CD1c-positive myeloid dendritic cell (primary cell): ENCODE results near the gene TOM1L2.

Source experiments
- DNase-seq: peaks from one replicate; pipeline ENCODE4 v3.0.0-alpha.2; 2016; ENCODE audit errors: extremely low spot score

Gene TOM1L2

DNA sequence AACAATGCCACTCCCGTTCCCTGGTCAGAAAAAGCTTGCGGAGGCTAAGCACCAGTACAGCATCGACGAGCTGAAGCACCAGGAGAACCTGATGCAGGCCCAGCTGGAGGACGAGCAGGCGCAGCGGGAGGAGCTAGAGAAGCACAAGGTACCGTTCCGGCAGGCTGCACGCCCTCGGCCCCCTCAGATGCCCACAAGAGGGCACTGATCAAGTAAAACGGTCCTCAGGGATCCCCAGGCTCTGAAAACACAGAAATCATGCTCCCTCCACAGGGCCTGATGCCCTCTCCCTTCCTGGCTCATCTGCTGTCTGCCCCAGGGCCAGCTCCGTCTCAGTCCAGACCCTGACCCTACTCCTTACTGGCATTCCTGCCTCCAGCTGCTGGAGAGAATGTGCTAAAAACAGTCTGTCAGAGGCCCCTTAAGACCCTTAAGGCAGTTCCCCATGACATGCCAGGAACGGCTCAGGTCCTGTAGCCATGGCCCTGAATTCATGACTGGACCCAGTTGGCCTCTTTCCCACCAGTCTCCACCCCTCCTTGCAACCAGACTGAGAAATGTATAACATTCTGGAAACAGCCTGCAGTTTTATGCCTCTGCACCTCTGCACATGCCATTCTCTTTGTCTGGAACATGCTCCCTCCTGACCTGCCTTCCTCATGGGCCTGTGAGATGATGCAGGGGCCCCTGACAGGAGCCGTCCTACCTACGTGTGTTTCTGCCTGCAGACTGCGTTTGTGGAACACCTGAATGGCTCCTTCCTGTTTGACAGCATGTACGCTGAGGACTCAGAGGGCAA is 22.3 kb upstream of the TOM1L2 start:
- no peak for DNase-seq

DNA sequence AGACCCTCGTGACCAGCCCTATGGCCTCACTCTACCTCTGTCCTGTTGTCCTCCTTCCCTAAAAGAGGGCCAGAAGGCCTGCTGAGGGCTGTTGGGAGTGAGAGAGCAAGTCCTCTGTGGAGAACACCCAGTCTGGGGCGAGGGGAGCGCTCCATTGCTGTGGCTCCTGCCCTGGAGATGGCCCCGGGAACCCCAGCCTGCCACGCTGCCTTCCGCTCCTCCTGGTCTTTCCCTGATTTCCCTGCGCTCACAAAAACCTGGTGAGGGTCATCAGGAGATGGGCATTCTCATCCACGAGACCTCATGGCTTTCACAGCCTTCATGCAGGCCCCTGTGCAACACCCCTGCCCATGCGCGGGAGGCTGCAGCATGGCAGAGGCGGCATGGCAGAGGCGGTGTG is 21.7 kb upstream of the TOM1L2 start:
- DNase-seq = no peak

DNA sequence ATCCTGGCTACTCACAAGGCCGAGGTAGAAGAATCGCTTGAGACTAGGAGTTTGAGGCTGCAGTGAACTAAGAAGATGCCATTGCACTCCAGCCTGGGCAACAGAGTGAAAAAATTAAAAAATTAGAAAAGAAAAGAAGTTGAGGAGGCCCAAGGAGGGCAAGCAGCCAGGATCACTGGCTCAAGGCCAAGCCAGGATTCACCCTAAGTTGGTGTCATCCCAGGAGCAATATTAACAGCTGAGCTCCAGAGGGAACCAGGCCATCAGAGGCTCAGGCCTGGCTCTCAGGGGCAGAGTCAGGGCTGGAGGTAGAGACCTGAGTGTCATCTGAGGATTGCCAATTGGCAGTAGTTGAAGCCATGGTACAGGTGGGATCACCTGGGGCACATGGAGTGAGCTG is 21.2 kb upstream of the TOM1L2 start:
- no peak for DNase-seq

DNA sequence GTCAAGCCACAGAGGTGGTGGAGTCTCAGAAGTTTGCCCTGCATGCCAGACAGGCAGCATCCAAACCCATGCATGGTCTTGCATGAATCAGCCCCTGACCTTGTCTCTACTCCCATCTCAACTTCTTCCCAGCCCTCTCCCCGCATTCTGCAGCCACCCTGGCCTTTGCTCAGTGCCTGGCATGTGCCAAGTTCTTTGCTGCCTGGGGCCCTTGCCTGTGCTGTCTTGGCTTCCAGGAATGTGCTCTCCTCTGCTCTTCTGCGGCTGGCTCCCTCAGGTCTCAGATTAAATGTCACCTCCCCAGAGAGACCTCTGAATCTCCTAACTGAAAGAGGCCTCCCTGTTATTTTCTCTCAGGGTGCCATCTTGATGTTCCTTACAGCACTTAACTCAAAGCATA is 18.1 kb upstream of the TOM1L2 start:
- no peak for DNase-seq

DNA sequence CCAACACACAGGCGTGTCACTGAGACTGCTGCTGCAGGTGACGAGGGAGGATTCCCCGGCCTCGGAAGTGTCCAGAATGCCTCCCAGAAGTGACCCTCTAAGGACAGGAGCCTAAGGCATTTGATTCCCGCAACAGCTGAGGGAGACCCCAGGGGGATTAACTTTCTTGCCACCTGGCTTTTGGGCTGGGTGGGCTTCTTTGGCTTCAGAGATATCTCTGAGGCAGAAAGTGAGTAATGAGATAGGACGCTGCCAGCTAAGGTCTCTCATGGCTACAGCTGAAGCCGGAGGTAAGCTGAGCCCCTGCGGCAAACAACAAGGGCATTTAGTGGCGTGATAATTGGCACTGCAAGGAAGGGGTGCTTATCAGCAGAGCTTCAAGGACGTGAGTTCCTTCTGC is 17.4 kb upstream of the TOM1L2 start:
- no peak for DNase-seq

DNA sequence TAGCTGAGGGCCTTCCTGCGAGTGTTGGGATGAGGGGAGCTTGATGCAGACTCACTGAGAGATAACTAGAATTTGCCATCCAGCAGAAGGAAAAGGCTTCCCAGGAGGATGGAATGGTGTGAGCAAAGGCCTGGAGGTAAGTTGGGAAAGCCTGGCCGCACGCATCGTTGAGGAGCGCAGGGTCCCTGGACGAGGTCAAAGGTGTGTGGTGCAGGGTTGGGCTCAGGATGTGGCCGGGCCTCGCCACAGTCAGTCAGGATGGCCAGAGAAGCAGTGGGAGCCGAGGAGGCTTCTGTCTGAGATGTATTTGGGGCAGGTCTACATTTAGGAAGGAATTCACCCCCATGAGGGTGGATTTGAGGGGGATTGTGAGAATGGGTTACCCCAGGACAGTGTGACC is 16.9 kb upstream of the TOM1L2 start:
- DNase-seq = no peak

DNA sequence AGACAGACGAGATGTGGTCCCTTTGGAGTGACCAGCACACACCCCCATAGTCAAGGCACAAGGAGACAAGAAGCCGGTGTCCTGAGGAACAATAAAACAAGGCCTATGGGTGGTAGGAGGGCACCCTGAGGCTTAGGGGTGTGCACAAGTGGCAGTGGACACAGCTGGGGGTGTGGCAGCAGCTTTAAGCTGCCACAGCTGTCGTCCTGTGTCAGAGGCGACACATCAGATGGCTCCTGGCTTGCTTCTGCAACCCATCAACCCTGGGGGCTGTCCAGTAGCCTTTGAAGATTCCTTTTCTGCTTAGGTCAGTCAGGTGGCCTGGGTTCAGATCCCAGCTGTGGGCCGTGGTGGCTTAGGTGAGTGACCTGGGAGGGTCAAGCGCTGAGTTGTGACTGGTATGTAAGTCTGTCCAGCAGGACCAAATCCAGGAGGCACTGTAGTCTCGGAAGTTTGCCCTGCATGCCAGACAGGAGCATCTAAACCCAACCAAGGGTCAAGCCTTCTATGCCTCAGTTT is 16.3 kb upstream of the TOM1L2 start:
- DNase-seq = no peak

DNA sequence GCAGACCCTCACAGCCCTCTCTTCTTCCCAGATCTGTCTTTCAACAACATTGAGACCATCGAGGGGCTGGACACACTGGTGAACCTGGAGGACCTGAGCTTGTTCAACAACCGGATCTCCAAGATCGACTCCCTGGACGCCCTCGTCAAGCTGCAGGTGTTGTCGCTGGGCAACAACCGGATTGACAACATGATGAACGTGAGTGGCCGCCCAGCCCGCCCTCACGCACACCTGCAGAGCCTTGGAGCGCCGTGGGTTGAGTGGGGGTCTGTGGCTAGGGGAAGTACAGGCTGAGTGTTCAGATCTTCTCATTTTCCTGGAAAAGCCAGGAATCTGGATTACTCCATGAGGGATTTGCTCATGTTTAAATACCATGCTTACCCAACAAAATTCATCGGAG is 15.7 kb upstream of the TOM1L2 start:
- no peak for DNase-seq

DNA sequence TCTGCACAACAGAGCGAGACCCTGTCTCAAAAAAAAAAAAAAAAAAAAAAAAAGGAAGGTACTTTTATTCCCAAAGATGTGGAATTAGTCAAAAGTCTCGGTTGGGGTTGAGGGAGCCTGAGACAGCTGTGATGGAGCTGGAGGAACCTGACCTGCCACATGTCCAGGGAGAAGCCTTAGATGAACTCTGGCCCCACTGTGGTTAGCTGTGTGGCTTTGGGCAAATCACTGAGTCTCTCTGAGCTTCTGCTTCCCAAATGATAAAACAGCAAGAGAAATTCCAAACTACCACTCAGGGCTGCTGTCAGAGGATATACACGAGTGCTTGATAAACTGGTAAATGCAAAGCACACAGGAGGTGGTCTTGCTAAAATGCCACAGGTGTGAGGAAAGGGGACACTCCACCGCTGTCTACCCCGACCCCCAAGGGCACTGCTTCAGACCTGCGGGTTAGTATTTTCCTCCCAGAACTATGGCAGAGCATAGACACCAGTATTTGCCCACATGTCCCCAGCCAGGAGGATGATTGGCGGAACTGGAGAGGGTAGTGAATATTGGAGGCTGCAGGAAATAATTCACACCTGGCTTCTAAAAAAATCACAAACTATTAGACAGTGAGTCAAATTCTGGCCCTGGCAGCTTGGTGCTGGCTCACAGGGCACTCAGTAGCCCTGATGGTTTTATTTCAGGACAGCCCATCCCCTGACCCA is 15.1 kb upstream of the TOM1L2 start:
- DNase-seq = no peak

DNA sequence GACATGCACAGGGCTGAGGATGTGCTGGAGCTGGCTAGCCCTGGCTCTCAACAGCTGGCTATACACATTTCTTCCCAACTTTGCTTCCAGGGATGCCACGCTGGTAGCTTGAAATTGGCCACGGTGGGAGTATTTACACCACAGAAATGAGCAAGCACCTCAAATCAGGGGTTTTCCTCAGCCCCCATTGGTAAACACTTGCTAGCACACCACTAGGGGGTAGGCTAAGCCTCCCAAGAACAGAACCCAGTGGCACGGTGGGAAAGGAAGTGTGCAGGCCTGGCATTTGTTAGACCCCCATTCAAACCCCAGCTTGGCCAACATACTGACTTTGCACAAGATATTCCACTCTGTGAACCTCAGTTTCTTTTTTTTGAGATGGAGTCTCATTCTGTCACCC is 13.4 kb upstream of the TOM1L2 start:
- no peak for DNase-seq

DNA sequence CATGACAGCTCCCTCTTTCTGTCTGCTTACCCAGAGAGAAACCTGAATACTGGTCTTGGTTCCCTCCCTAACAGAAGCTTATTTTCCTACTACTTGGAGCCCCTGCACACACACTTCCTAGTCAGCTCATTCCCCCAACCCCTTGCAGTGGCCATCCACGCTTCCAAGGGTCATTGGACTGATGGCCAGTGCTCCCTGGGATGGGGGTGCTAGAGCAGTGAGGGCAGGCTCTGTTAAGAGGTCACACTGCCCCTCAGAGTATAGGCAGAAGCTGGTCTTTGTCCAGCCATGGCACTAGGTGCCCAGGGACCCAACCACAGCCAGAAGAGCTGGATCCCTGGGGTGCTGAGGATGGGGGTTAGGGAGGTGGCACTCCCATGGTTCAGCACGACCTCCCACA is 13.0 kb upstream of the TOM1L2 start:
- DNase-seq = no peak

DNA sequence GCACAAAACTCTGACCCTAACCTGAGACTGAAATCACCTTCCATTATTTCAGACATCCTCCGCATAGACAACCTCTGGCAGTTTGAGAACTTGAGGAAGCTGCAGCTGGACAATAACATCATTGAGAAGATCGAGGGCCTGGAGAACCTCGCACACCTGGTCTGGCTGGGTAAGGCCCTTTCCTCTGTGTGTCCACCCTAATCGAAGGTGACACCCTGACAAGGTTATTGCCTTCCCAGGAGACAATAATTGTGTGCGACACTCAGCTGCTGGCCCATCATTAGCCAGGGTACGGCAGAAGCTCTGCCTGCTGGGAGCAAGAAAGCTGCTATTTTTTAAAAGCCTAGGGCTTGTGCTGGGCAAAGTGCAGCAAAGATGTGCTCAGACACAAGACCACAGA is 11.6 kb upstream of the TOM1L2 start:
- DNase-seq = no peak

DNA sequence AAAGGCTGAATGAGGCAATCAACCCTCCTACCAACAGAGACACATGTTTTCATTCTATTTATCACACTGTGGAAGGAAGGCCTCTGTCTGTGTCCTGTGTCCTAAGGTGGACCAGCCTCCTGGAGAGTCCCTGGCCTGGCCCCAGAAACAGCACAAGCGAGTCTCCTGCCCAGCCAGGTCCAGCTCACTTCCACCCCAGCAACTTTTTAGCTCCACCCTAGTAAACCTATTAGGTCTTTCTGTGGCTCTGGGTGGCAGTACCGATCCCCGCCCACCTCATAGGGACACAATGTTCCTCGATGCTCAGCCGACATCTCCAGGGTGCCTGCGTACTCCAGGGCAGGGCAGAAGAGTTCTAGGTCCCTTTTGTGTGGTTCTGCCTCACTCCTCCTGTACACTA is 11.2 kb upstream of the TOM1L2 start:
- no peak for DNase-seq

DNA sequence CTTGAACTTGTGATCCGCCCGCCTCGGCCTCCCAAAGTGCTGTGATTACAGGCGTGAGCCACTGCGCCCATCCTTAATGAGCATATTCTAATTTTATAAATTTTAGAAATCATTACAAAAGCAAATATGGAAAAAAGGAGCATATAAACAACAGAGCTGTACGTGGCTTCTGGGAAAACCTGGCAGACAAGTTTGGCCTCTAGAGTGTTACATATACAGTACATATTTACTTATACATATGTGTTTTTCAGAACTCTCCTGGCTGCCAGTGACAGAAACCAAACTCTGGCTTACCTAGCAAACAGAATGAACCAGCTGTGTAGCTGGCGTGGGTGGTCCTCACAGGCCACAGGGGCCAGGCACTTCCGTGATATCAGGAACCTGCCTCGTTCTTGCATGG is 10.6 kb upstream of the TOM1L2 start:
- no peak for DNase-seq

DNA sequence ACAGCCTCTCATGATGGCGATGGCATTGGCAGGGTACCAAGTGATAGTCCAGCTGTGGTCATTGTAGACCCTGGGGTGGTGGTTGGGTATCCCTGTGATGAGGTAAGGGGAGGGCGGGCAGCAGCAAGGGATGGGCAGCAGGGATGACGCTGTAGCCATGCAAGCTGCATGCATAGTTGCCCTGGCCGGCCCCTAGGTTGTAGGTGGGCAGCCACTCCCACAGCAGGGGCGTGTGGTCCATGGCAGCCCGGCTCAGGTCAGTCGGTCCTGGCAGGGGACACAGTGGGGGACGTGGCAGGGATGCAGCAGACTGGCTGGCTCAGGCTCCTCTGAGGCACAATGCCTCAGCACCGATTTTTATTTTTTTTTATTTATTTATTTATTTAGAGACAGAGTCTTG is 9.1 kb upstream of the TOM1L2 start:
- DNase-seq = no peak

DNA sequence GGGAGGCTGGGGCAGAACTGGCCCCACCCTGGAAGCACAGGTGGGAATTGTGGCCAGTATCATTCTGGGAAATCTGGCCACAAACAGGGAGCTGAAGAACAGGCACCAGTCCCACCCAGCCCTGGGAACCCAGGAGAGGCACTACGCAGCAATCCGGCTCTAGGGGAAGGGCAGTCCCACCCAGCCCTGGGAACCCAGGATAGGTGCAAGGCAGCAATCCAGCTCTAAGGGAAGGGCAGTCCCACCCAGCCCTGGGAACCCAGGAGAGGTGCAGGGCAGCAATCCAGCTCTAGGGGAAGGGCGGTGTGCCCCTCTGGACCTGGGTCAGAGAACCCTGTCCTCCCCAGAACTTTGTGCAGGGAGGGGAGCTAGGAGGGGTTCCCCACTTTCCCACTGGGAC is 7.6 kb upstream of the TOM1L2 start:
- no peak for DNase-seq

DNA sequence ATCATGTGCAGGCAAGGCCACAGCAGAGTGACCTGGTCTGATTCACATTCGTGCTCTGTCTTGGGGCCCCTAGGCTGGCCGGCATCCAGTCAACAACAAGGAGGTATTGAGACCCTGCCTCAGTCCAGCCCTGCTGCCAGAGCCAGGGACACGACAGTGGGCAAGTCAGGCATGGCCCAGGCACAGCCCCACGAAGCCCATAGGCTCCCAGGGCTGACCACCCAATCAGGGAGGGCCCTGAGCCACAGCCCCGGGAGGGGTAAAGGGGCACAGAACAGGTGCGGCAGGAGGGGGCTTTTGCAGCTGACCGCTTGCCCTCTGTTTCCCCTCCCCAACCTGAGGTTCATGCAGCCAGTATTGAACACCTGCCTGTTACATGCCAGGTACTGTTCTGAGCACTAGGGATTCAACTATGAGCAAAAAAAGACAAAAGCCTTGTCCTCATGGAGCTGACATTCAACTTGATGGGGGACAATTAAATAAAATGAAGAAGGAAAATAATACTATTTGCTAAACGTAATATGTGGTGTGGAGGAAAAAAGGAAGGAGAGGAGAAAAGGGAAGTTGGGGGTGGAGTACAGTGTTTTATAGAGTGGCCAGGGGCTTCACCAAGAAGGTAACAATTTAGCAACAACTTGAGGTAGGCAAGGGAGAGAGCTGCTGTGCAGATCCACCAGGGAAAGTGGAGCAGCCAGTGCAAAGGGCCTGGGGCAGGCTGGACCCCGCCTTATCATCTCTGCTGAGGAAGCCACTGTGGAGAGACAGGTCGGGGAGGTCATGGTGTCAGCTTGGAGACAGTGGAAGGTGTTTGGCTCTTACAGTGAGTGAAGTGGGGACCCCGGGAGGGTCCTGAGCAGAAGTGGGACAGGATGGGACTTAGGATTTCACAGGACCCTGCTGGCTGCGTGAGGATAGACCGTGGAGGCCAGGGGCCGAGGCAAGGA is 6.6 kb upstream of the TOM1L2 start:
- peak; percentile 41 for DNase-seq

DNA sequence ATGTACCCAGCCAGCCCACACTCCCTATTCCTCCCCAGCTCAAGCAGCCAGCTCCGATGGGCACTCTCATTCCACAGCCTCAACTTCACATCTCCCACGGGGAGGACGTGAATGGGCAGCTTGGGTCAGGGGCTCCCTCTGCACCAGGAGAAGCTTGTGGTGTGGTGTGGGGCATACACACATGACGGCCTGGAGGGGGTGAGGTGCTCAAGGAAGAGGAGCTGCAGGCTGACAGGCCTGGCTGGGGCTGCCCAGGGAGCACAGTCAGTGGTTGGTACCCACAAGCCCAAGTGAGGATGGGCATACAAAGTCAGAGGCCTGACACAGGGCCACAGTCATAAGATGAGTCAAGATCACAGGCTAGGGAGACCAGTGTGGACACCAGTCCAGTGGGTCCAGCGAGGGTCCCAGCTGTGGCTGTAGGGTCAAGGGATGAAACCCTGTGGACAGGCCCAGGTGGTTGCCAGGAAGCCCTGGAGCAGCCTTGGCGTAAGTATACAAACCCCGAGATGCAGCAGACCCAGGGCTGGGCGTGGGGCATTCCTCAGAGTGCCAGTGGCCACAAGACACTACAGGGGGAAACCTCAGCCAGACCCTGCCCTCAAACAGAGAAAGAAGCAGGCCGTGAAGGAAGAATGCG is 4.9 kb upstream of the TOM1L2 start:
- DNase-seq = no peak

DNA sequence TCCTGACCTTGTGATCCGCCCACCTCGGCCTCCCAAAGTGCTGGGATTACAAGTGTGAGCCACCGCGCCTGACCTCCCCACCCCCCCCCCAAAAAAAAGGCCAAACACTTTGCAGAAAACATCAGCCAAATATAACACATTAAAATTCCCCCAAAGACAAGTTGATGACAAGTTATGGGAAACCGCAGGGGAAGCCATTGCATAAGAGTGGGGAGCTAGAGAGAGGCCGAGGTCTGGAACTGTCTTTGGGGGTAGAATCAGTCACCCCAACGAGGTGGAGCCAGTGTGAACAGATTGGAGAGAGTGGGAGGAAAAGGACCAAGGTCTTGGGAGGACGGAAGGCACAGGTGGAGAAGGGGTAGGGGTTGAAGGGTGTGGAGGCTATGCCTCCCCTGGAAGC is 3.2 kb upstream of the TOM1L2 start:
- DNase-seq = peak; percentile 33

DNA sequence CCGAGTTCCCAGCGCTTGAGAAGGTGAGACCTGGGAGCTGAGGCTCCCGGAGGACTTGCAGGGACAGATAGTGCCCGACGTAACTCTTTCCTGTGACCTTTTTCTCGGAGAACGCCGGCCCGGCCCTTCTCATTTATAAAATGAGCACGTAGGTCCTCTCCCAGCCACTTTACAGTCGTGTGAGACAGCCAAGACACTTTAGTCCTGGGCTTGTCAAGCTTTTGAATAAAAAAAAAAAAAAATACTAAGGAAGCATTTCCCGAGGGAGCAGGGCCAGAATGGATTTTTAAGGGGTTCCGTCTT is 703 bp upstream of the TOM1L2 start:
- no peak for DNase-seq

DNA sequence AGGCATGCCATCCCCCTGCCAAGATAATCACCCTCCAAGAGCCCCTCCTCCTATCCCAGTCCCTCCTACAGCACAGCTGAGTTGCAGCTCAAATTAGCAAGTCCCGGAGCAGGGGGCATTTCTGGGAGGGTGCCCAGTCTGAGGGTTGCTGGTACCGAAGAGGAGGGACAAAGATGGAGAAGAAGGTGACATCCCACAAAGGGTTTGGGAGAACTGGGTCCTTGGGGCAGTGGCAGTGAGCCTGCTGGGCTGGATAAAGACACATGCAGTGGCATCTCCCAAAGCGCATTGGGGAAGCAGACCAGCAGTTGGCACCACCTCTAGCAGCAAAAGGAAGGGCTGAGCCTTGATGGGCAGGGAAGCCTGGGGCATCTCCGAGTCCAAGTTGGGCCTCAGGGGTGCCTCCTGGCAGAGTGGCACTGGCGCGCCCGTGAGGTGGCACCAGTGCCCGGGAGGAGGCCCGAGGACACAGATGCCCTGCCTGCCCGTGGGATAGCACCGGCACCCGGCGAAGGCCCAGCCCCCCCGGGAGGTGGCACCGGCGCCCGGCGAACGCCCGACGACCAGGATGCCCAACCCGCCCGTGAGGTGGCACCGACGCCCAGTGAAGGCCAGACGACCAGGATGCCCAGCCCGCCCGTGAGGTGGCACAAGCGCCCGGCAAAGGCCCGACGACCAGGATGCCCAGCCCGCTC is 622 bp downstream of the TOM1L2 start:
- peak; percentile 10 for DNase-seq
